HG03196 (cell line): ENCODE data around the gene ENO2.
A peak's percentile ranks its signal among the peaks of the same experiment; 100 is the strongest.

Experiments used
- ATAC-seq: cut with Tn5 transposase; IDR thresholded peaks from one replicate; pipeline ENCODE4 v1.9.1; 2021; ENCODE audit not compliant: unreplicated experiment

ENO2 gene

GRCh38 chr12:6929466-6930452, 15.4 kb downstream of the ENO2 start:
- ATAC-seq, result no peak

- no peak for ATAC-seq
Observed at GRCh38 chr12:6932766-6933165, 18.4 kb downstream of the ENO2 start.

GRCh38 chr12:6934110-6934509, 19.7 kb downstream of the ENO2 start:
- ATAC-seq, result no peak

GRCh38 chr12:6935371-6936193, 21.2 kb downstream of the ENO2 start:
- ATAC-seq, result no peak

GRCh38 chr12:6936194-6936635, 21.8 kb downstream of the ENO2 start:
- no peak for ATAC-seq

GRCh38 chr12:6936636-6937480, 22.5 kb downstream of the ENO2 start:
- no peak for ATAC-seq

GRCh38 chr12:6937481-6938352, 23.3 kb downstream of the ENO2 start:
- ATAC-seq, result peak; percentile 69

- no peak for ATAC-seq
Observed at GRCh38 chr12:6938353-6939190, 24.2 kb downstream of the ENO2 start.

GRCh38 chr12:6939191-6939540, 24.8 kb downstream of the ENO2 start:
- ATAC-seq, result no peak

- ATAC-seq, result no peak
Observed at GRCh38 chr12:6941267-6941666, 26.9 kb downstream of the ENO2 start.

- no peak for ATAC-seq
Observed at GRCh38 chr12:6941782-6942181, 27.4 kb downstream of the ENO2 start.

GRCh38 chr12:6942331-6942665, 27.9 kb downstream of the ENO2 start:
- ATAC-seq, result no peak

- peak; percentile 26 for ATAC-seq
Observed at GRCh38 chr12:6943389-6943721, 29.0 kb downstream of the ENO2 start.

- ATAC-seq, result peak; percentile 22
Observed at GRCh38 chr12:6943722-6944380, 29.5 kb downstream of the ENO2 start, which contains the start of the genes C12orf57 and RNU7-1. Gene C12orf57, plus strand, starts transcription at chr12:6944022. Its CDS starts 100 bp downstream, at chr12:6944122. Gene RNU7-1, plus strand, starts transcription at chr12:6943816.

GRCh38 chr12:6944381-6945186, 30.2 kb downstream of the ENO2 start:
- peak; percentile 44 for ATAC-seq

GRCh38 chr12:6945613-6946012, 31.2 kb downstream of the ENO2 start:
- no peak for ATAC-seq

- ATAC-seq, result no peak
Observed at GRCh38 chr12:6946033-6946919, 31.9 kb downstream of the ENO2 start.
